Hematopoietic multipotent progenitor cell treated with erythropoietin and hydrocortisone succinate and interleukin-3 and kit ligand, for 4 days (in vitro differentiated cells): ENCODE data around the gene CAGE1.
"Not testable (repeated sequence)": the region's sequence is repeated elsewhere in the genome, so short reads cannot be mapped to it uniquely, and the experiment has no call there.

Experiments
- DNase-seq: peaks from one replicate; pipeline ENCODE4 v3.0.0-alpha.2; 2015

The CAGE1 gene

DNA sequence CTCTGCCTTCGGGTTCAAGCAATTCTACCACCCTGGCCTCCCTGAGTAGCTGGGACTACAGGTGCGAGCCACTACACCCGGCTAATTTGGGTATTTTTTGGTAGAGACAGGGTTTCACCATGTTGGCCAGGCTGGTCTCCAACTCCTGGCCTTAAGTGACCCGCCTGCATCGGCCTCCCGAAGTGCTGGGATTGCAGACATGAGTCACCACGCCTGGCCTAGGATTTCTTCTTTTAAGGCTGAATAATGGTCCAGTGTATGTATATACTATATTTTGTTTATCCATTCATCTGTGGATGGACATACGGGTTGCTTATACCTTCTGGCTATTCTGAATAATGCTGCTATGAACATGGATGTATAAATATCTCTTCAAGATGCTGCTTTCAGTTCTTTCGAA lies 17.2 kb upstream of the CAGE1 start:
- no peak for DNase-seq

DNA sequence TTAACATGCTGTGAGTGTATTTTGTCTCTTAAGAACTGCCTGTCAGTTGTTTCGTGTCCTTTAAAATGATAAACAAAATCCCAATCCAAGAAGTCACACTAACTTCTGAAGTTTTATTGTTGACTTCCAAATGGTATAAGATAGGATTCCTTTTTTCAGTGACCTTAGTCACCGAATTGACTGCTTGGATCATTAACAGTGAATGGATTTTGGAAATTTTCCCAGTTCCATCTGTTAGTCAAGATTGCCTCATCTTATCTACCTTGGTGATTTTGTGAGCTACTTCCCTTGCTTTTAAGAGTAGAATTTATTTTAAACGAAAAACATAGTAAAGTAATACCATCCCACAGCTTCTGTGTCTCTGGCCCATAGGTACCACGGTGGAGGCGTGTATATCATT lies 15.0 kb upstream of the CAGE1 start:
- no peak for DNase-seq

GRCh38 chr6:7402716-7403115 lies 13.2 kb upstream of the CAGE1 start:
- DNase-seq = peak; percentile 13

DNA sequence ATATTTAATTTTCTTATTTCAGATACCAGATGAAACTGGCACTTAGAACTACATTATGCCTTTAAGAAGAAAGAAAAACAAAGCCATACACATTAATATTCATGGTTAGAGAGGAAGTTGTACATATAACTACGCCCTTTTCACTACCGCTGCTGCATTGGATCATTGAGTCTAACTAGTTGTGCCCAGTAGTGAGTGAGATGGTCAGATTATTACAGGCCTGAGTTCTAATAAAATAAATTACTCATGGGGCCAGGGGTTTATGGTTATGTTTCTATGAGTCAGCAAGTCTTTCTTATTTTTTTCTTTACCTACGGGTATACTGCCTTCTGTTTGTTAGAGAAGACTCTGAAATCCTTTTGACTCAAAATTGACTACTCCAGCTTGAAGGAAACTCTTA lies 11.5 kb upstream of the CAGE1 start:
- DNase-seq = no peak

DNA sequence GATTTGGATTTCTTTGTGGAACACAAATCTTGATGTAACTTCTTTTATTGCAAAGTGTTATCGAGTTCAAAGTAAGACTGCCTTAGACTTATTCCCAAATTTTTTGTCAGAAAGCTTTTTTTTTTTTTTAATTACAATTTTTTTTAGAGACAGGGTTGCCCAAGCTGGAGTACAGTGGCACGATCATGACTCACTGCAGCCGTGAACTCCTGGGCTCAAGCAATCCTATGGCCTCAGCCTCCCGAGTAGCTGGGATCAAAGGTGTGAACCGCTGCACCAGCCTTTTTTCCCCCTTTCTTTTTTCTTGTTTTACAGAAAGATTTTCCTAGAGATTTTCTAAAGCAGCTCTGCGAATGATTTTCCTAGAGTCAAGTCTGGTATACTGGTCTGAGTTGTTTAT lies 2.9 kb upstream of the CAGE1 start:
- DNase-seq = no peak

- DNase-seq = no peak
These were observed 1.6 kb upstream of the CAGE1 start for GRCh38 chr6:7391151-7391550.

GRCh38 chr6:7390226-7390878 lies 810 bp upstream of the CAGE1 start:
- peak; percentile 11 for DNase-seq

DNA sequence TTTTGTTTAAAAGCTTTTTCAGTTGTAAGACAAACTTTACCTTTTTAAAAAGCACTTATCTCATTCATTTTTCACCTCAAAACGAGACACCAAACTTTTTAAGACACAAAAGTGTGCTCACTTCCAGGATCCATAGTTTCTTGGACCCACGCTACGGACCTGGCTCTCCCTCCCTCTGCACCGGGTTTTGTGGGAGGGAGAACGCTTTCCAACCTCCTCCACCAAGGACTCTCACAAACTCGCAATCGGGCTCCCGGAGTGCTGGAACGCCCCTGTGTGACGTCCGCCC lies 436 bp downstream of the CAGE1 start:
- no peak for DNase-seq

GRCh38 chr6:7381092-7381491 lies 8.4 kb downstream of the CAGE1 start:
- DNase-seq = no peak

DNA sequence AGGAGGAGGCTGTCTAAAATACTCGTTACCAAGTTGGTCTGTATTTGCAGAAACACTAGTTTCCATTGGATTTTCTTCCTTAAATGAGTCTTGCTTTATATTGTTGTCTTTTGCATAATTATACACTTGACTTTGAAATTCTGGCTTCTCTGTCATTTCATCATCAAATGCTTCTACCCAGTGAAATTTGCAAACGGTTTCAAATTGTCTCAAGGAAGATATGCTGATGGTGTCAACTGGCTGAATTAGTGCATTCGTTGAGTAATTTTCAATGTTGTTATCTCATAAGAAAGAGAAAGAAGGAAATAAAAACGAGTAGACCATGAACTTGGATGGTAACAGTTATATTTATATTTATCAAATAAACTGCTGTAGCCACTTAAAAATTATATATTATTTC lies 10.8 kb downstream of the CAGE1 start:
- no peak for DNase-seq

- DNase-seq = no peak
These were observed 11.6 kb downstream of the CAGE1 start for GRCh38 chr6:7377961-7378360.

DNA sequence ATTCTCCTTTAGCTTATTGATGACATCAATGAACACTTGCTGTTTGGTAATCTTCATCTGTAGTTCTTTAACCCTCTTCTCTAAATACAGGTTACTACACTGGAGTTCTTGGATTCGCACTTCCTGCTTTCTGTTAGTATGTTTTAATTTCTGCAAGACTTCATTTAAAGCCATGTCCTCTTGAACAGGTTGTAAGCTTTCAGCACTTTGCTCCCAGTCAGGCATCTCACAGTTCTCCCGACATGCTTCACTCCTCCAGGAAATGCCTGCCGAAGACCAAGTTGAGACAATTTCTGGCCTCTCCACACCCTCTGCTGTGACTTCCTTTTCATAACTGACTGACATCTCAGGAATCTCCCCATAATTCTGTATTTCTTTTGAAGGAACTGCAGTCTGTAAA lies 15.8 kb downstream of the CAGE1 start:
- no peak for DNase-seq

GRCh38 chr6:7367408-7367807 lies 22.1 kb downstream of the CAGE1 start:
- DNase-seq = no peak

- DNase-seq = peak; percentile 61
These were observed 37.6 kb downstream of the CAGE1 start for GRCh38 chr6:7351916-7352315.

DNA sequence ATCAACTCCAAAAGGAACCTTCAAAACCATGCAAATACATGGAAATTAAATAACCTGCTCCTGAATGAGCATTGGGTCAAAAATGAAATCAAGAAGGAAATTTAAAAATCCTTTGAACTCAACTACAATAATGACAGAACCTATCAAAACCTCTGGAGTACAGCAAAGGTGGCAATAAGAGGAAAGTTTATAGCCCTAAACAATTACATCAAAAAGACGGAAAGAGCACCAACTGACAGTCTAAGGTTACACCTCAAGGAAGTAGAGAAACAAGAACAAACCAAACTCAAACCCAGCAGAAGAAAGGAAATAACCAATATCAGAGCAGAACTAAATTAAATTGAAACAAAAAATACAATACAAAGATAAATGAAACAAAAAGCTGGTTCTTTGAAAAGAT lies 39.0 kb downstream of the CAGE1 start:
- DNase-seq = not testable (repeated sequence)

- DNase-seq = not testable (repeated sequence)
These were observed 42.0 kb downstream of the CAGE1 start for GRCh38 chr6:7347551-7347997.

- DNase-seq = not testable (repeated sequence)
These were observed 44.6 kb downstream of the CAGE1 start for GRCh38 chr6:7344773-7345450.

- DNase-seq = no peak
These were observed 45.7 kb downstream of the CAGE1 start for GRCh38 chr6:7343546-7344475.

DNA sequence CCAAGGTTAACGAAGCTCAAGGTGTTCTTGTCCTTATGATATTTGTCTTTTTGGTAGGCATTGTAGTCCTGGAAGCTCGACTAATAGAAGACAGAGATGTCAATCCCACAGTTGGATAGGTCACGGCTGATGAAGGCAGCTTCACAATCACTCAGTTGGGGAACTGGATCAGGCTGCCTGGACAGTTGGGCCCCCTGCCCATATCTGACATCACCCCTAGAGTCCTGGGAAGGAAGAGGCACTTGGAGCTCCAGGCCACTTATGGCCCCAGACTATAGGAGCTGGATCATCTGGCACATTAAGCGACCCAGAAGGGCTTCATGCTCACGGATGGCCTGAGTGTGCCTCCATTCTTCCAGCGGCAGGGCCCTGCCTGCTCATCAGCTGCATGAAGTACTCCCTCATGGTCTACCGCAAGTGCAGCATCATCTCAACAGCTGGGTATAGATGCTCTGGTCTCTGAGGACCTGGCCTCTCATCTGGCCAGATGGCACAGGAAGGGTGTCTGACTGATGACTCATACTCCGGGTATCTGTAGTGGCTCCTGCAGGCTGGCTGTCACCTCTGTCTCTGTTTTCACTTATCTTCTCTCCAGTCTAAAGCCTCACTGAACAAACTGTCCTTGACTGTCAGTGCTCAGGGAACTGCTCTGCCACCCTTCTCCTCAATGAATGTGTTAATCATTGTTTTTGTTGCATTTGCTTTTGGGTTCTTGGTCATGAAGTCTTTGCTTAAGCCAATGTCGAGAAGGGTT lies 47.4 kb downstream of the CAGE1 start:
- peak; percentile 71 for DNase-seq

DNA sequence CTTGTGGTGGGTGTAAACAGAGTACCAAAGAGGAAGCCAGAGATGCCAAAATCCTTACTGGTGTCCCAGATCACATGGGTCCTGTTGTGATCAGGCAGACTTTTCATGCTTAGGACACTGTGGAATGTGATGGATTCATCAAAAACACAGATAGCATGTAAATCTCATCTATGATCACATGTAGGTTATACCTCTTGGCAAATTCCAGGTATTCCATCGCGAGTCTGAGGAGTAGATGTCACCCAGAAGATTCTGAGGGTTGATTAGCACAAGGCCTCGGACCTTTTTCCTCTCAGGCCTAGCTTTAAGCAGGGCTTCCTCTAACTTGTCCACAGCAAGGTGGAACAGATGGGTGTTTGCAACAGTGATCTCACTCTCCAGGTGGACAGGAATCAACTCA lies 48.3 kb downstream of the CAGE1 start:
- no peak for DNase-seq

GRCh38 chr6:7339007-7339732 lies 50.4 kb downstream of the CAGE1 start:
- DNase-seq = peak; percentile 82

DNA sequence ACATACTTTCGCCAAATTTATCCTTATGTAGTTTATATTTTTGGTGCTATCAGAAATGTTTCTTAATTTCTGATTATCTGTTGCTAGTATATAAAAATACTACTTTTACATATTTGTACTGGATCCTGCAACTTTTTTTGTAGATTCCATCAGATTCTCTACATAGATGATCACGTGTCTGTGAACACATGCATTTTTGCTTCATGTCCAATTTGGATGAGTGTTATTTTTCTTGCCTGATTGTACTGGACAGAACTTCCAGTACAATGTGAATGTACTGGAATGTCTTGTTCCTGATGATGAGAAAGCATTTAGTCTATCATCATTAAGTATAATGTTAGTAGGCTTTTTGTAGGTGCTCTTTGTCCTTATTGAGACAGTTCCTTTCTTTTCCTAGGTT lies 51.5 kb downstream of the CAGE1 start:
- DNase-seq = no peak
